WTC11 (cell line): ENCODE results near the gene ADAM12. TPM values are rescaled to one million over a fixed set of nuclear protein-coding genes. Genes with fewer than 3 reads are reported as not detected.

Source experiments
- ATAC-seq: fragments of 200-7000 bp; cut with Tn5 transposase; 2 replicates; pipeline ENCODE4 v1.10.0; 2021; ENCODE audit warnings: mild to moderate bottlenecking, moderate library complexity
- CTCF ChIA-PET: fragments of 300-600 bp; sonication (Branson Sonifier 250); formaldehyde crosslinking; loops from one replicate; lab custom pipeline; 2021; ENCODE audit warnings: antibody characterized with exemption; lab: Charles Lee
- POLR2A ChIA-PET: fragments of 350-600 bp; sonication (Branson Sonifier 250); formaldehyde crosslinking; loops from one replicate; lab custom pipeline; 2021; ENCODE audit warnings: antibody characterized with exemption; lab: Charles Lee
- DNase-seq: peaks from one replicate; pipeline ENCODE4 v3.0.0; 2021; ENCODE audit warnings: low spot score
- H3K27ac Mint-ChIP-seq: 2 replicates; pipeline ENCODE4 v1.8.0; 2021; ENCODE audit warnings: mixed read lengths
- H3K27me3 Mint-ChIP-seq: 2 replicates; pipeline ENCODE4 v1.8.0; 2021; ENCODE audit warnings: low read depth, mild to moderate bottlenecking, moderate library complexity, mixed read lengths
- H3K36me3 Mint-ChIP-seq: 2 replicates; pipeline ENCODE4 v1.8.0; 2021; ENCODE audit warnings: mixed read lengths
- H3K4me1 Mint-ChIP-seq: 2 replicates; pipeline ENCODE4 v1.8.0; 2022; ENCODE audit warnings: mixed read lengths
- H3K4me3 Mint-ChIP-seq: 2 replicates; pipeline ENCODE4 v1.8.0; 2021; ENCODE audit warnings: mild to moderate bottlenecking, moderate library complexity, mixed read lengths
- H3K9me3 Mint-ChIP-seq: 2 replicates; pipeline ENCODE4 v1.8.0; 2021; ENCODE audit warnings: mixed read lengths
- ETV6 ChIP-seq: sonication (generic); formaldehyde crosslinking; IDR thresholded peaks from 2 replicates; pipeline ENCODE4 v1.8.1; 2022; ENCODE audit warnings: mild to moderate bottlenecking, missing genetic modification reagents
- FOXJ3 ChIP-seq: sonication (generic); formaldehyde crosslinking; IDR thresholded peaks from 2 replicates; pipeline ENCODE4 v1.9.0; 2021; ENCODE audit warnings: missing genetic modification reagents, mild to moderate bottlenecking, borderline replicate concordance
- FOXP1 ChIP-seq: sonication (generic); formaldehyde crosslinking; IDR thresholded peaks from 2 replicates; pipeline ENCODE4 v1.8.0; 2022; ENCODE audit warnings: missing genetic modification reagents, mild to moderate bottlenecking, moderate library complexity, borderline replicate concordance
- MXD4 ChIP-seq: fragments of 250-450 bp; sonication (Bioruptor Pico); IDR thresholded peaks from 2 replicates; pipeline ENCODE4 v1.8.0; 2021; ENCODE audit warnings: mild to moderate bottlenecking, moderate library complexity, borderline replicate concordance
- NFYB ChIP-seq: sonication (generic); formaldehyde crosslinking; conservative IDR thresholded peaks from 2 replicates; pipeline ENCODE4 v1.8.0; 2022; ENCODE audit warnings: low read depth, missing genetic modification reagents
- SMAD3 ChIP-seq: sonication (generic); formaldehyde crosslinking; IDR thresholded peaks from 2 replicates; pipeline ENCODE4 v1.8.0; 2022; ENCODE audit warnings: missing genetic modification reagents, mild to moderate bottlenecking, borderline replicate concordance
- SOX15 ChIP-seq: fragments of 250-450 bp; sonication (Bioruptor Pico); IDR thresholded peaks from 2 replicates; pipeline ENCODE4 v1.9.0; 2021; ENCODE audit warnings: mild to moderate bottlenecking
- ZNF219 ChIP-seq: sonication (generic); formaldehyde crosslinking; IDR thresholded peaks from 2 replicates; pipeline ENCODE4 v1.8.0; 2023; ENCODE audit warnings: missing genetic modification reagents, mild to moderate bottlenecking, borderline replicate concordance
- ZNF263 ChIP-seq: sonication (generic); formaldehyde crosslinking; IDR thresholded peaks from 2 replicates; pipeline ENCODE4 v1.8.1; 2022; ENCODE audit warnings: low read depth, mild to moderate bottlenecking, moderate library complexity, missing genetic modification reagents
- ZNF423 ChIP-seq: fragments of 250-450 bp; sonication (Bioruptor Pico); IDR thresholded peaks from 2 replicates; pipeline ENCODE4 v2.1.2; 2022; ENCODE audit warnings: mild to moderate bottlenecking, moderate library complexity
- total RNA-seq: library from RNA; stranded (reverse); gene quantifications from 3 replicates; pipeline ENCODE4 v1.2.3, GENCODE V29; 2021
- TF ChIP-seq, protein P1 (sequence below): sonication (generic); formaldehyde crosslinking; IDR thresholded peaks from 2 replicates; pipeline ENCODE4 v1.8.1; 2022; ENCODE audit warnings: low read depth, missing genetic modification reagents, borderline replicate concordance
- TF ChIP-seq, protein P2 (sequence below): sonication (generic); formaldehyde crosslinking; IDR thresholded peaks from 2 replicates; pipeline ENCODE4 v1.8.1; 2023; ENCODE audit warnings: mild to moderate bottlenecking, missing genetic modification reagents, borderline replicate concordance
- TF ChIP-seq, protein P3 (sequence below): fragments of 250-450 bp; sonication (Bioruptor Pico); IDR thresholded peaks from 2 replicates; pipeline ENCODE4 v1.9.0; 2021; ENCODE audit warnings: moderate library complexity, mild to moderate bottlenecking, inconsistent platforms, borderline replicate concordance
- TF ChIP-seq, protein P4 (sequence below): sonication (generic); formaldehyde crosslinking; IDR thresholded peaks from 2 replicates; pipeline ENCODE4 v1.8.1; 2023; ENCODE audit warnings: mild to moderate bottlenecking, missing genetic modification reagents
- TF ChIP-seq, protein P5 (sequence below): sonication (generic); formaldehyde crosslinking; IDR thresholded peaks from 2 replicates; pipeline ENCODE4 v1.8.0; 2023; ENCODE audit warnings: mild to moderate bottlenecking, missing genetic modification reagents
- TF ChIP-seq, protein P6 (sequence below): fragments of 250-450 bp; sonication (Bioruptor Pico); IDR thresholded peaks from 2 replicates; pipeline ENCODE4 v1.9.0; 2021; ENCODE audit warnings: mild to moderate bottlenecking

The ADAM12 gene
- total RNA-seq, 1 experiment from 2014 or later, result 0.22 TPM

DNA sequence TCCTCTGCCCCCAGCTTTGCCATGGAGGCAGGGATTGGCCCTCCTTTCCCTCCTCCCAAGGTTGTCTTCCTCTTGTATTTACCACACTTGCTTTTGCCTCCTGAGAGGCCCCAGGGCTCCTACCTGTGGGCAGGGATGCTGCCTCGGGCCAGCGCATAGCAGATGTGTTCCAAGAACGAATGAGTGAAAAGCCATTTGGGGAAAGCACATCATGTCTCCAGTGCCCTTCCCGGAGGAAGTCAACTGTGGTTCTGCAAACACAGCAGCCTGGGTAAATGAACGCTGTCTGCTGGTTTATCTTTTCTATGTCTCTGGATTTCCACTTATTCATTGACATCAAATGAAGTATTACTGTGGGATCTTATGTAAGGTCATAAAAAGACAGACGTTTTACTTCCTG lies 330.2 kb downstream of the ADAM12 start:
- ChIA-PET CTCF (no interaction called here), POLR2A (no interaction called here)
- Mint-ChIP-seq H3K4me1 (peaks cover 11% of the 10 kb centered on the region), H3K27me3 (no peaks in the 10 kb centered on the region), H3K4me3 (no peak overlapping the region), H3K36me3 (no peaks in the 10 kb centered on the region; the same call in 1 of the 2 replicates)
- ATAC-seq, result no peak
- no peak for DNase-seq
- TF ChIP-seq, protein P1, sequence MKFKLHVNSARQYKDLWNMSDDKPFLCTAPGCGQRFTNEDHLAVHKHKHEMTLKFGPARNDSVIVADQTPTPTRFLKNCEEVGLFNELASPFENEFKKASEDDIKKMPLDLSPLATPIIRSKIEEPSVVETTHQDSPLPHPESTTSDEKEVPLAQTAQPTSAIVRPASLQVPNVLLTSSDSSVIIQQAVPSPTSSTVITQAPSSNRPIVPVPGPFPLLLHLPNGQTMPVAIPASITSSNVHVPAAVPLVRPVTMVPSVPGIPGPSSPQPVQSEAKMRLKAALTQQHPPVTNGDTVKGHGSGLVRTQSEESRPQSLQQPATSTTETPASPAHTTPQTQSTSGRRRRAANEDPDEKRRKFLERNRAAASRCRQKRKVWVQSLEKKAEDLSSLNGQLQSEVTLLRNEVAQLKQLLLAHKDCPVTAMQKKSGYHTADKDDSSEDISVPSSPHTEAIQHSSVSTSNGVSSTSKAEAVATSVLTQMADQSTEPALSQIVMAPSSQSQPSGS, result no peak
- TF ChIP-seq, protein P2, sequence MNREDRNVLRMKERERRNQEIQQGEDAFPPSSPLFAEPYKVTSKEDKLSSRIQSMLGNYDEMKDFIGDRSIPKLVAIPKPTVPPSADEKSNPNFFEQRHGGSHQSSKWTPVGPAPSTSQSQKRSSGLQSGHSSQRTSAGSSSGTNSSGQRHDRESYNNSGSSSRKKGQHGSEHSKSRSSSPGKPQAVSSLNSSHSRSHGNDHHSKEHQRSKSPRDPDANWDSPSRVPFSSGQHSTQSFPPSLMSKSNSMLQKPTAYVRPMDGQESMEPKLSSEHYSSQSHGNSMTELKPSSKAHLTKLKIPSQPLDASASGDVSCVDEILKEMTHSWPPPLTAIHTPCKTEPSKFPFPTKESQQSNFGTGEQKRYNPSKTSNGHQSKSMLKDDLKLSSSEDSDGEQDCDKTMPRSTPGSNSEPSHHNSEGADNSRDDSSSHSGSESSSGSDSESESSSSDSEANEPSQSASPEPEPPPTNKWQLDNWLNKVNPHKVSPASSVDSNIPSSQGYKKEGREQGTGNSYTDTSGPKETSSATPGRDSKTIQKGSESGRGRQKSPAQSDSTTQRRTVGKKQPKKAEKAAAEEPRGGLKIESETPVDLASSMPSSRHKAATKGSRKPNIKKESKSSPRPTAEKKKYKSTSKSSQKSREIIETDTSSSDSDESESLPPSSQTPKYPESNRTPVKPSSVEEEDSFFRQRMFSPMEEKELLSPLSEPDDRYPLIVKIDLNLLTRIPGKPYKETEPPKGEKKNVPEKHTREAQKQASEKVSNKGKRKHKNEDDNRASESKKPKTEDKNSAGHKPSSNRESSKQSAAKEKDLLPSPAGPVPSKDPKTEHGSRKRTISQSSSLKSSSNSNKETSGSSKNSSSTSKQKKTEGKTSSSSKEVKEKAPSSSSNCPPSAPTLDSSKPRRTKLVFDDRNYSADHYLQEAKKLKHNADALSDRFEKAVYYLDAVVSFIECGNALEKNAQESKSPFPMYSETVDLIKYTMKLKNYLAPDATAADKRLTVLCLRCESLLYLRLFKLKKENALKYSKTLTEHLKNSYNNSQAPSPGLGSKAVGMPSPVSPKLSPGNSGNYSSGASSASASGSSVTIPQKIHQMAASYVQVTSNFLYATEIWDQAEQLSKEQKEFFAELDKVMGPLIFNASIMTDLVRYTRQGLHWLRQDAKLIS (CRISPR knock-in tag), result no peak
- no peak for TF ChIP-seq SOX15 (CRISPR knock-in tag)
- TF ChIP-seq, protein P3, sequence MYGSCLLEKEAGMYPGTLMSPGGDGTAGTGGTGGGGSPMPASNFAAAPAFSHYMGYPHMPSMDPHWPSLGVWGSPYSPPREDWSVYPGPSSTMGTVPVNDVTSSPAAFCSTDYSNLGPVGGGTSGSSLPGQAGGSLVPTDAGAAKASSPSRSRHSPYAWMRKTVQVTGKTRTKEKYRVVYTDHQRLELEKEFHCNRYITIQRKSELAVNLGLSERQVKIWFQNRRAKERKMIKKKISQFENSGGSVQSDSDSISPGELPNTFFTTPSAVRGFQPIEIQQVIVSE (CRISPR knock-in tag), result no peak
- TF ChIP-seq, protein P4, sequence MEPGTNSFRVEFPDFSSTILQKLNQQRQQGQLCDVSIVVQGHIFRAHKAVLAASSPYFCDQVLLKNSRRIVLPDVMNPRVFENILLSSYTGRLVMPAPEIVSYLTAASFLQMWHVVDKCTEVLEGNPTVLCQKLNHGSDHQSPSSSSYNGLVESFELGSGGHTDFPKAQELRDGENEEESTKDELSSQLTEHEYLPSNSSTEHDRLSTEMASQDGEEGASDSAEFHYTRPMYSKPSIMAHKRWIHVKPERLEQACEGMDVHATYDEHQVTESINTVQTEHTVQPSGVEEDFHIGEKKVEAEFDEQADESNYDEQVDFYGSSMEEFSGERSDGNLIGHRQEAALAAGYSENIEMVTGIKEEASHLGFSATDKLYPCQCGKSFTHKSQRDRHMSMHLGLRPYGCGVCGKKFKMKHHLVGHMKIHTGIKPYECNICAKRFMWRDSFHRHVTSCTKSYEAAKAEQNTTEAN, result no peak
- no peak for TF ChIP-seq ETV6
- TF ChIP-seq, protein P5, sequence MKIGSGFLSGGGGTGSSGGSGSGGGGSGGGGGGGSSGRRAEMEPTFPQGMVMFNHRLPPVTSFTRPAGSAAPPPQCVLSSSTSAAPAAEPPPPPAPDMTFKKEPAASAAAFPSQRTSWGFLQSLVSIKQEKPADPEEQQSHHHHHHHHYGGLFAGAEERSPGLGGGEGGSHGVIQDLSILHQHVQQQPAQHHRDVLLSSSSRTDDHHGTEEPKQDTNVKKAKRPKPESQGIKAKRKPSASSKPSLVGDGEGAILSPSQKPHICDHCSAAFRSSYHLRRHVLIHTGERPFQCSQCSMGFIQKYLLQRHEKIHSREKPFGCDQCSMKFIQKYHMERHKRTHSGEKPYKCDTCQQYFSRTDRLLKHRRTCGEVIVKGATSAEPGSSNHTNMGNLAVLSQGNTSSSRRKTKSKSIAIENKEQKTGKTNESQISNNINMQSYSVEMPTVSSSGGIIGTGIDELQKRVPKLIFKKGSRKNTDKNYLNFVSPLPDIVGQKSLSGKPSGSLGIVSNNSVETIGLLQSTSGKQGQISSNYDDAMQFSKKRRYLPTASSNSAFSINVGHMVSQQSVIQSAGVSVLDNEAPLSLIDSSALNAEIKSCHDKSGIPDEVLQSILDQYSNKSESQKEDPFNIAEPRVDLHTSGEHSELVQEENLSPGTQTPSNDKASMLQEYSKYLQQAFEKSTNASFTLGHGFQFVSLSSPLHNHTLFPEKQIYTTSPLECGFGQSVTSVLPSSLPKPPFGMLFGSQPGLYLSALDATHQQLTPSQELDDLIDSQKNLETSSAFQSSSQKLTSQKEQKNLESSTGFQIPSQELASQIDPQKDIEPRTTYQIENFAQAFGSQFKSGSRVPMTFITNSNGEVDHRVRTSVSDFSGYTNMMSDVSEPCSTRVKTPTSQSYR (CRISPR knock-in tag), result no peak
- no peak for TF ChIP-seq MXD4 (CRISPR knock-in tag)
- no peak for TF ChIP-seq FOXP1 (CRISPR knock-in tag)
- no peak for TF ChIP-seq FOXJ3 (CRISPR knock-in tag)
- no peak for TF ChIP-seq ZNF219 (CRISPR knock-in tag)
- no peak for TF ChIP-seq SMAD3 (CRISPR knock-in tag)
- TF ChIP-seq, all 79 proteins: peak for 0
- Mint-ChIP-seq H3K9me3 (peaks cover 6% of the 10 kb centered on the region), H3K27ac (no peak overlapping the region)

DNA sequence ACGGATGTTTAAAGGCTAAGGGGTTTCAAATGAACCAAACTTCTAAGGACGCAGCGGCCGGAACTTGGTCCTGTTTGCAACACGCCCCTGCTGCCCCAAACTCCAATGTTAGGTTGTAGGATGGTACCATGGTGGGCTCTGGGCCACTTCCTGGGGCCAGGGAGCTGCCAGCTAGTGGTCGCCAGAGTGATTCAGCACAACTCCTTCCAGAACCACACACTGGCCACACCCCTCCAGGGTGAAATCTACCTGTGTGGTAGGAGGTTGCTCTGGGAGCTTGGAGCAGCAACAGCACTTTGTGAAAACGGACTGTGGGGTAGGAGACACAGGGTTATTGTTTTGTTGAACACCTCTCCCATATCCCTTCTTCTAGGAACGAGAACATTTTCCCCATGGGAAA lies 330.8 kb downstream of the ADAM12 start:
- TF ChIP-seq, protein P6, sequence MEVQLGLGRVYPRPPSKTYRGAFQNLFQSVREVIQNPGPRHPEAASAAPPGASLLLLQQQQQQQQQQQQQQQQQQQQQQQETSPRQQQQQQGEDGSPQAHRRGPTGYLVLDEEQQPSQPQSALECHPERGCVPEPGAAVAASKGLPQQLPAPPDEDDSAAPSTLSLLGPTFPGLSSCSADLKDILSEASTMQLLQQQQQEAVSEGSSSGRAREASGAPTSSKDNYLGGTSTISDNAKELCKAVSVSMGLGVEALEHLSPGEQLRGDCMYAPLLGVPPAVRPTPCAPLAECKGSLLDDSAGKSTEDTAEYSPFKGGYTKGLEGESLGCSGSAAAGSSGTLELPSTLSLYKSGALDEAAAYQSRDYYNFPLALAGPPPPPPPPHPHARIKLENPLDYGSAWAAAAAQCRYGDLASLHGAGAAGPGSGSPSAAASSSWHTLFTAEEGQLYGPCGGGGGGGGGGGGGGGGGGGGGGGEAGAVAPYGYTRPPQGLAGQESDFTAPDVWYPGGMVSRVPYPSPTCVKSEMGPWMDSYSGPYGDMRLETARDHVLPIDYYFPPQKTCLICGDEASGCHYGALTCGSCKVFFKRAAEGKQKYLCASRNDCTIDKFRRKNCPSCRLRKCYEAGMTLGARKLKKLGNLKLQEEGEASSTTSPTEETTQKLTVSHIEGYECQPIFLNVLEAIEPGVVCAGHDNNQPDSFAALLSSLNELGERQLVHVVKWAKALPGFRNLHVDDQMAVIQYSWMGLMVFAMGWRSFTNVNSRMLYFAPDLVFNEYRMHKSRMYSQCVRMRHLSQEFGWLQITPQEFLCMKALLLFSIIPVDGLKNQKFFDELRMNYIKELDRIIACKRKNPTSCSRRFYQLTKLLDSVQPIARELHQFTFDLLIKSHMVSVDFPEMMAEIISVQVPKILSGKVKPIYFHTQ (CRISPR knock-in tag), result no peak
- TF ChIP-seq ZNF263 (CRISPR knock-in tag), result no peak
- no peak for TF ChIP-seq FOXP1 (CRISPR knock-in tag)
- no peak for TF ChIP-seq ZNF423
- TF ChIP-seq NFYB (CRISPR knock-in tag), result no peak
- Mint-ChIP-seq H3K36me3 (no peaks in the 10 kb centered on the region; the same call in 1 of the 2 replicates), H3K9me3 (peaks cover 6% of the 10 kb centered on the region), H3K4me3 (no peak overlapping the region), H3K27ac (no peak overlapping the region), H3K27me3 (no peaks in the 10 kb centered on the region), H3K4me1 (peaks cover 11% of the 10 kb centered on the region)
- ATAC-seq (peak; percentile 72), DNase-seq (no peak)
- ChIA-PET CTCF (no interaction called here), POLR2A (no interaction called here)
